Lung (tissue), 12 donors: Measurements from ENCODE around the gene SAMSN1. TPM values are rescaled to one million over a fixed set of nuclear protein-coding genes. Genes with fewer than 3 reads are reported as not detected.

Source experiments
- ATAC-seq: fragments of 200-7000 bp; cut with Tn5 transposase; one replicate; pipeline ENCODE4 v1.9.1; 2020; ENCODE audit warnings: moderate number of reproducible peaks; ENCODE audit not compliant: insufficient read depth, low FRiP score
- DNase-seq, 3 donors: peaks; one replicate each; pipeline ENCODE4 v3.0.0-alpha.2; 2013 to 2017
- H3K27ac ChIP-seq, 2 donors: one replicate each; pipeline ENCODE4 v1.5.1; 2013; ENCODE audit warnings: mild to moderate bottlenecking in 2 of 2, moderate library complexity in 2 of 2, control low read depth in 1 of 2, inconsistent platforms in 1 of 2, low read depth in 1 of 2, low read length in 1 of 2
- H3K27me3 ChIP-seq, 3 donors: one replicate each; pipeline ENCODE4 v1.5.1; 2013; ENCODE audit warnings: low read length in 2 of 3; ENCODE audit not compliant: control insufficient read depth in 3 of 3, insufficient read depth in 3 of 3
- H3K36me3 ChIP-seq, 4 donors: one replicate each; pipeline ENCODE4 v1.5.1; 2013; ENCODE audit warnings: low read length in 4 of 4, mild to moderate bottlenecking in 1 of 4, moderate library complexity in 1 of 4; ENCODE audit not compliant: control insufficient read depth in 4 of 4, insufficient read depth in 4 of 4
- H3K4me1 ChIP-seq, 5 donors: one replicate each; pipeline ENCODE4 v1.5.1; 2013; ENCODE audit warnings: low read length in 5 of 5, mild to moderate bottlenecking in 2 of 5, moderate library complexity in 1 of 5; ENCODE audit not compliant: control insufficient read depth in 5 of 5, insufficient read depth in 5 of 5
- H3K4me3 ChIP-seq: one replicate; pipeline ENCODE4 v1.5.1; 2013; ENCODE audit warnings: mild to moderate bottlenecking, control low read depth, moderate library complexity
- H3K9ac ChIP-seq, 2 donors: one replicate each; pipeline ENCODE4 v1.5.1; 2013; ENCODE audit warnings: low read length in 2 of 2, control low read depth in 1 of 2; ENCODE audit not compliant: insufficient read depth in 1 of 2
- H3K9me3 ChIP-seq, 4 donors: one replicate each; pipeline ENCODE4 v1.5.1; 2013; ENCODE audit warnings: low read length in 3 of 4, mild to moderate bottlenecking in 1 of 4, moderate library complexity in 1 of 4; ENCODE audit not compliant: control insufficient read depth in 4 of 4, insufficient read depth in 3 of 4
- WGBS, 2 donors: extraction: QIAGEN DNeasy Blood & Tissue Kit; methylation state at CpG; one replicate each; pipeline ENCODE4 v1.1.7; 2013; 5-methylcytosine and 5-hydroxymethylcytosine counted together
- polyA plus RNA-seq, 2 donors: library from polyadenylated mRNA; stranded (reverse); fragments of 200-250 nt; gene quantifications; one replicate each; pipeline ENCODE4 v1.2.1, GENCODE V29; 2013
- total RNA-seq, 2 donors: library from RNA; depleted of rRNA in 1 of 2; stranded (reverse); fragments of >200 nt in 1 of 2; gene quantifications; one replicate each; pipeline ENCODE4 v1.2.1, GENCODE V29; 2014 to 2021
- TF ChIP-seq, protein P1 (sequence below): IDR thresholded peaks from 2 replicates; pipeline ENCODE4 v1.5.1; 2012; ENCODE audit warnings: mild to moderate bottlenecking; ENCODE audit errors: control extremely low read depth, extremely low read depth
- donor health status: control.
- donor health status: control.
- donor health status: Bipolar disorder and iron deficiency.
- donor health status: healthy.
- donor health status: DM: yes; HTN: yes; CAD: no.

Gene SAMSN1
- total and polyA plus RNA-seq, 4 donors = 6.4 to 184 (median 16.1) TPM

DNA sequence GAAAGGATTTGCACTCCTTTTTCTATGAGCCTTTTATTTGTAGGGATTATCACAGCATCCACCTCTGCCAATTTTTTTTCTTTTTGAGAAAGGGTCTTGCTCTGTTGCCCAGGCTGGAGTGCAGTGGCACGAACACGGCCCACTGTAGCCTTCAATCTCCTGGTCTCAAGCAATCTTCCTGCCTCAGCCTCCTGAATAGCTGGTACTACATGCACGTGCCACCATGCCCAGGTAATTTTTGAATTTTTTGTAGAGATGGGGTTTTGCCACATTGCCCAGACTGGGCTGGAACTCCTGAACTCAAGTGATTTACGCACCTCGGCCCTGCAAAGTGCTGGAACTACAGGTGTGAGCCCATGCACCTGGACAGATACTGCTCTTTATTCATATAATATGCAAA is 2.1 kb downstream of the SAMSN1 start:
- H3K9me3 ChIP-seq = no peaks in the 10 kb centered on the region
- no peak overlapping the region for H3K9ac ChIP-seq
- H3K27me3 ChIP-seq = no peaks in the 10 kb centered on the region
- H3K4me1 ChIP-seq = no peaks in the 10 kb centered on the region
- WGBS, 2 donors = 82 to 85% methylated on average over 5 of the region's 5 CpGs
- ATAC-seq = no peak
- no peak overlapping the region for H3K27ac ChIP-seq
- H3K36me3 ChIP-seq = no peaks in the 10 kb centered on the region
- TF ChIP-seq, protein P1, sequence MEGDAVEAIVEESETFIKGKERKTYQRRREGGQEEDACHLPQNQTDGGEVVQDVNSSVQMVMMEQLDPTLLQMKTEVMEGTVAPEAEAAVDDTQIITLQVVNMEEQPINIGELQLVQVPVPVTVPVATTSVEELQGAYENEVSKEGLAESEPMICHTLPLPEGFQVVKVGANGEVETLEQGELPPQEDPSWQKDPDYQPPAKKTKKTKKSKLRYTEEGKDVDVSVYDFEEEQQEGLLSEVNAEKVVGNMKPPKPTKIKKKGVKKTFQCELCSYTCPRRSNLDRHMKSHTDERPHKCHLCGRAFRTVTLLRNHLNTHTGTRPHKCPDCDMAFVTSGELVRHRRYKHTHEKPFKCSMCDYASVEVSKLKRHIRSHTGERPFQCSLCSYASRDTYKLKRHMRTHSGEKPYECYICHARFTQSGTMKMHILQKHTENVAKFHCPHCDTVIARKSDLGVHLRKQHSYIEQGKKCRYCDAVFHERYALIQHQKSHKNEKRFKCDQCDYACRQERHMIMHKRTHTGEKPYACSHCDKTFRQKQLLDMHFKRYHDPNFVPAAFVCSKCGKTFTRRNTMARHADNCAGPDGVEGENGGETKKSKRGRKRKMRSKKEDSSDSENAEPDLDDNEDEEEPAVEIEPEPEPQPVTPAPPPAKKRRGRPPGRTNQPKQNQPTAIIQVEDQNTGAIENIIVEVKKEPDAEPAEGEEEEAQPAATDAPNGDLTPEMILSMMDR = no peak
- H3K4me3 ChIP-seq = no peak overlapping the region
- no peak for DNase-seq

DNA sequence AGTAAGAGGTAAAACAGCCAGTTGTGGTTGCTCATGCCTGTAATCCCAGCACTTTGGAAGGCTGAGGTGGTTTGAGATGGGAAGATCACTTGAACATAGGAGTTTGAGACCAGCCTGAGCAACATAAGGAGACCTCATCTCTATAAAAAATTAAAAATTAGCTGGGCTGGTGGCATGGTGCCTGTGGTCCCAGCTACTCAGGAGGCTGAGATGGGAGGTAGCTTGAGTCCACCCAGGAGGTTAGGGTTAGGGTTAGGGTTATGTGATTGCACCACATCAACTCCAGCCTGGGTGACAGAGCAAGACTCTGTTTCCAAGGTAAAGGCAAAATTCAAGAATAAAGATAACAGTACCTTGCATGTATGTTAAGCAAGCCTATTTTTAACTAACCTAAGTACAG is 3.5 kb downstream of the SAMSN1 start:
- H3K4me3 ChIP-seq = no peak overlapping the region
- no peaks in the 10 kb centered on the region for H3K27me3 ChIP-seq
- no peak for DNase-seq
- ATAC-seq = no peak
- TF ChIP-seq, protein P1 = no peak
- no peak overlapping the region for H3K9ac ChIP-seq
- H3K27ac ChIP-seq = no peak overlapping the region
- H3K36me3 ChIP-seq = no peaks in the 10 kb centered on the region
- H3K9me3 ChIP-seq = peaks cover 0 to 2% (median 0%) of the 10 kb centered on the region in 4 donors
- H3K4me1 ChIP-seq = no peaks in the 10 kb centered on the region

DNA sequence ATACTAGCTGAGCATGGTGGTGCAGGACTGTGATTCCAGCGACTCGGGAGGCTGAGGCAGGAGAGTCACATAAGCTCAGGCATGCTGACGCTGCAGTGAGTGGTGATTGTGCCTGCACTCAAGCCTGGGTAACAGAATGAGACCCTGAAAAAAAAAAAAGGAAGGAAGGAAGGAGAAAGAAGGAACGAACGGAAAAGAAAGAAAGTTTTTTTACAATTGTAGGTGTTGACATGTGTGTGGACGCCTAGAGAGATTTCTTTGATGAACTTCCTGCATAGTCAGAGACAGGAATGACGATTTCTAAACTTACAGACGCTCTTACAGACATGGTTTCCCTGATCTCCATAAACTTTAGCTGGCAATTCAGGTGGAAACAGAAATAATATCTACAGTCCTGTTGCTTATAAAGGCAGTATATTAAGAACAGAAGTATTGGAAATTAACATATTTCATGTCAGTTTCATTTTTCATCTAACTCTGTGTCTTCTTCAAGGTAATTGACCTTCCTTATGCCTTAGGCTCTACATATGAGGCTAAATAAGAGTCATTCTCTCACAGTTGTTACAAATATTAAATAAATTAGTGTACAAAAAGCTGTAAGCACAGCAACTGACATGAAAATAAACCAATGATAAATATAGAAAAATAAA is 4.1 kb downstream of the SAMSN1 start:
- TF ChIP-seq, protein P1 = no peak

DNA sequence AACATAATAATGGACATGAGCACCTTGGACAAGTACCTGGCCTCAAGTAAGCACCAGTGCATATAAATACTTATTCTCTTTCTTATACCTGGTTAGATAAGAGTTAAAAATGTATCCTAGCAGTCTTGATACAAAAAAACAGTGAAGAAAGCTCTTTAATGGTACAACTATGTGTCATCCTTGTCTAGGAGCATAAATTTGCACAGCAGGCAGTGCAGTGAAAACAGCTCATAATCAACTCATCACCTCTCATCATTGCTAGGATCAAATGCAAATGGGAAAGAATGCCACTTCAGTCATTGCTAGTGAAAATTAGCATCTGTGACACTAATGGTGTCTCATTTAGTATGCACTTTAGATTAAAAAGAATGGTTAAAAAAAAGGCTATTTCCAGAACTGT is 7.6 kb downstream of the SAMSN1 start:
- TF ChIP-seq, protein P1 = no peak
- H3K36me3 ChIP-seq = no peaks in the 10 kb centered on the region
- peaks cover 0 to 2% (median 0%) of the 10 kb centered on the region in 4 donors for H3K9me3 ChIP-seq
- no peaks in the 10 kb centered on the region for H3K27me3 ChIP-seq
- no peak for ATAC-seq
- H3K27ac ChIP-seq = no peak overlapping the region
- no peak for DNase-seq
- H3K4me1 ChIP-seq = no peaks in the 10 kb centered on the region
- H3K4me3 ChIP-seq = no peak overlapping the region
- H3K9ac ChIP-seq = no peak overlapping the region

More for the DNA sequence above, 4.1 kb downstream of the SAMSN1 start:
- no peak overlapping the region for H3K9ac ChIP-seq
- H3K36me3 ChIP-seq = no peaks in the 10 kb centered on the region
- DNase-seq (no peak), ATAC-seq (peak; percentile 24)
- H3K4me3 ChIP-seq = no peak overlapping the region
- no peak overlapping the region for H3K27ac ChIP-seq
- WGBS, 2 donors = 18 to 36% methylated on average over 8 of the region's 8 CpGs
- peaks cover 0 to 2% (median 0%) of the 10 kb centered on the region in 4 donors for H3K9me3 ChIP-seq
- no peaks in the 10 kb centered on the region for H3K27me3 ChIP-seq
- no peaks in the 10 kb centered on the region for H3K4me1 ChIP-seq
